GM12878 (cell line): Measurements from ENCODE around the gene CFAP141.

Source experiments
- BRCA1 ChIP-seq: IDR thresholded peaks from 2 replicates; pipeline ENCODE4 v1.6.1; 2011; ENCODE audit warnings: low read depth, low read length, improper control_type of control experiment
- DPF2 ChIP-seq: fragments of 450-650 bp; IDR thresholded peaks from 2 replicates; pipeline ENCODE4 v1.6.1; 2017; ENCODE audit warnings: mild to moderate bottlenecking
- ESRRA ChIP-seq: IDR thresholded peaks from 2 replicates; pipeline ENCODE4 v1.6.1; 2012; ENCODE audit warnings: mild to moderate bottlenecking, low read length, improper control_type of control experiment
- EZH2 ChIP-seq: IDR thresholded peaks from 2 replicates; pipeline ENCODE4 v1.6.1; 2012; ENCODE audit warnings: low read depth, mild to moderate bottlenecking, control low read depth, inconsistent platforms, low read length, borderline replicate concordance; ENCODE audit not compliant: control insufficient read depth
- FOXM1 ChIP-seq: IDR thresholded peaks from 2 replicates; pipeline ENCODE4 v1.6.1; 2012; ENCODE audit warnings: low read depth, mild to moderate bottlenecking, inconsistent platforms, low read length, moderate library complexity
- NFIC ChIP-seq: IDR thresholded peaks from 2 replicates; pipeline ENCODE4 v1.6.1; 2012; ENCODE audit warnings: low read depth, mild to moderate bottlenecking, inconsistent platforms, low read length, moderate library complexity
- RAD21 ChIP-seq: IDR thresholded peaks from 2 replicates; pipeline ENCODE4 v1.6.1; 2011; ENCODE audit warnings: mild to moderate bottlenecking, low read depth, low read length, moderate library complexity; ENCODE audit not compliant: insufficient read depth
- RFX5 ChIP-seq: IDR thresholded peaks from 2 replicates; pipeline ENCODE4 v1.6.1; 2011; ENCODE audit warnings: low read depth, low read length, improper control_type of control experiment
- TCF3 ChIP-seq: IDR thresholded peaks from 2 replicates; pipeline ENCODE4 v1.6.1; 2012; ENCODE audit warnings: low read depth, mild to moderate bottlenecking, low read length, borderline replicate concordance; ENCODE audit not compliant: insufficient read depth
- ZNF274 ChIP-seq: IDR thresholded peaks from one replicate; pipeline ENCODE4 v1.8.0; 2011; ENCODE audit not compliant: insufficient read length, insufficient read depth

- TF ChIP-seq EZH2 (no peak), ZNF274 (no peak), DPF2 (no peak), ESRRA (no peak), NFIC (no peak), RAD21 (no peak), BRCA1 (no peak), FOXM1 (no peak), RFX5 (no peak), TCF3 (no peak)
Observed at GRCh38 chr1:154218545-154218944, 12.4 kb upstream of the CFAP141 start.
